C4-2B (cell line): Measurements from ENCODE around the gene FRMPD2.
A peak's percentile ranks its signal among the peaks of the same experiment; 100 is the strongest.

Experiments
- CTCF ChIP-seq: fragments of 450-650 bp; conservative IDR thresholded peaks from 2 replicates; pipeline ENCODE4 v1.5.1; 2017; ENCODE audit warnings: mild to moderate bottlenecking
- ZFX ChIP-seq: fragments of 450-650 bp; IDR thresholded peaks from 2 replicates; pipeline ENCODE4 v1.6.1; 2017

DNA sequence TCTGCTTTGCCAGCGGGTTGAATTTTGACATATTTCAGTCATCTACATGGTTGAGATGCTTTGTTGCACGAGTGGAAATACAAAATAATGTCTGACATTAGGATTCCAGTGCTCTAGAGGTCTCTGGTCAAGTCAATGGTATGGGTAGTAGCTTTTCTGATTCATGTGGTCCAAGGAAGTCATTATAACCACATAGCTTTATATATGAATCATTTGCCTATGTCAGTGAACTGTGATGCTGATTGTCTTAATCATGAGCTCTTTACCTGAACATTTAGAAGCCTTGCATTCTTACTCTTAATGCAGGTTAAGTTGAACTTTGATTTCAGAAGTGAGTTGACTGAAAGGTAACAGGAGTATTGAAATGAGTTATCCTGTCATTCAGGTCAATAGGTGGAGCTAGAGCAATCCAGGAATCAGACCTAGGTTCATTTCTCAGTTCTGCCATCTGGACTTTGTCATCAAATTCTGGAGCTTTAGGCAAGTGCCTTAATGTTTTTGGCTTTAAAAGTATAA, 35.3 kb upstream of the FRMPD2 start:
- TF ChIP-seq CTCF, result peak; percentile 71
- no peak for TF ChIP-seq ZFX
